PC-3 (cell line): ENCODE measurements around the gene LGI1. TPM values are rescaled to one million over a fixed set of nuclear protein-coding genes. Genes with fewer than 3 reads are reported as not detected.

ENCODE experiments used
- ATAC-seq: fragments of 200-7000 bp; cut with Tn5 transposase; 2 replicates; pipeline ENCODE4 v1.9.1; 2020; ENCODE audit warnings: mild to moderate bottlenecking, moderate library complexity
- BruUV-seq: library from RNA; stranded (reverse); fragments of 400-500 nt; replicated peaks from 2 replicates; lab custom pipeline; 2021; lab: Mats Ljungman, UMichigan
- CTCF ChIA-PET: fragments of 300-600 bp; sonication (Branson Sonifier 250); formaldehyde crosslinking; loops from one replicate; lab custom pipeline; 2022; ENCODE audit warnings: antibody characterized with exemption; lab: Charles Lee
- POLR2A ChIA-PET: fragments of 300-600 bp; sonication (Branson Sonifier 250); formaldehyde crosslinking; loops from one replicate; lab custom pipeline; 2022; ENCODE audit warnings: antibody characterized with exemption; ENCODE audit not compliant: unreplicated experiment; lab: Charles Lee
- DNase-seq: peaks from one replicate; pipeline ENCODE4 v3.0.0-alpha.2; 2015
- H2AFZ ChIP-seq: fragments of 300-600 bp; sonication (generic); 2 replicates; pipeline ENCODE4 v1.6.0; 2016; ENCODE audit warnings: antibody characterized with exemption, low read length
- H3F3A ChIP-seq: fragments of 300-600 bp; sonication (generic); one replicate; pipeline ENCODE4 v1.6.0; 2017; ENCODE audit warnings: antibody characterized with exemption, low read length, control low read depth, mild to moderate bottlenecking; ENCODE audit not compliant: unreplicated experiment
- H3K27ac ChIP-seq: fragments of 300-600 bp; sonication (generic); 2 replicates; pipeline ENCODE4 v1.5.1; 2016; ENCODE audit warnings: mild to moderate bottlenecking, low read length
- H3K27me3 ChIP-seq: fragments of 300-600 bp; sonication (generic); 2 replicates; pipeline ENCODE4 v1.6.1; 2016; ENCODE audit warnings: low read length, mixed read lengths
- H3K36me3 ChIP-seq: fragments of 300-600 bp; sonication (generic); 2 replicates; pipeline ENCODE4 v1.6.1; 2016; ENCODE audit warnings: low read depth, mixed run types, low read length, mixed read lengths
- H3K4me1 ChIP-seq: fragments of 300-600 bp; sonication (generic); 2 replicates; pipeline ENCODE4 v1.5.1; 2016; ENCODE audit warnings: low read length; ENCODE audit not compliant: insufficient read depth
- H3K4me2 ChIP-seq: fragments of 300-600 bp; sonication (generic); 2 replicates; pipeline ENCODE4 v1.6.0; 2016; ENCODE audit warnings: low read length
- H3K4me3 ChIP-seq: fragments of 300-600 bp; sonication (generic); 2 replicates; pipeline ENCODE4 v1.5.1; 2016; ENCODE audit warnings: mild to moderate bottlenecking, low read length, mixed read lengths
- H3K79me2 ChIP-seq: fragments of 300-600 bp; sonication (generic); 2 replicates; pipeline ENCODE4 v1.6.1; 2017; ENCODE audit warnings: low read length, mixed read lengths
- H3K9ac ChIP-seq: fragments of 300-600 bp; sonication (generic); 2 replicates; pipeline ENCODE4 v1.6.0; 2016; ENCODE audit warnings: mild to moderate bottlenecking, low read length
- H3K9me2 ChIP-seq: fragments of 300-600 bp; sonication (generic); replicated peaks from 2 replicates; pipeline ENCODE4 v1.6.1; 2016; ENCODE audit warnings: mixed run types, low read length, mixed read lengths
- H3K9me3 ChIP-seq: fragments of 300-600 bp; sonication (generic); 2 replicates; pipeline ENCODE4 v1.6.1; 2016; ENCODE audit warnings: low read length, mixed read lengths
- H4K20me1 ChIP-seq: fragments of 300-600 bp; sonication (generic); 2 replicates; pipeline ENCODE4 v1.6.1; 2016; ENCODE audit warnings: low read length, mixed read lengths
- CTCF ChIP-seq: fragments of 300-600 bp; sonication (generic); conservative IDR thresholded peaks from 2 replicates; pipeline ENCODE4 v1.5.1; 2017; ENCODE audit warnings: antibody characterized with exemption, low read depth, mild to moderate bottlenecking, low read length
- EZH2 ChIP-seq: fragments of 300-600 bp; sonication (generic); IDR thresholded peaks from one replicate; pipeline ENCODE4 v1.6.1; 2017; ENCODE audit warnings: antibody characterized with exemption, mild to moderate bottlenecking, low read length; ENCODE audit not compliant: unreplicated experiment
- EZH2phosphoT487 ChIP-seq: fragments of 300-600 bp; sonication (generic); IDR thresholded peaks from 2 replicates; pipeline ENCODE4 v1.6.1; 2018; ENCODE audit warnings: mild to moderate bottlenecking, antibody characterized with exemption, low read length, borderline replicate concordance
- intact Hi-C: fragments of 100-400 bp; cut with micrococcal nuclease; formaldehyde crosslinking; loops from 2 replicates; pipeline ENCODE4 v1.9.0; 2023
- total RNA-seq: library from RNA; depleted of rRNA; stranded (reverse); fragments of >200 nt; gene quantifications from 2 replicates; pipeline ENCODE4 v1.2.3, GENCODE V29; 2014

LGI1 gene
- total RNA-seq, 1 experiment from 2014 or later, result not detected

GRCh38 chr10:93754761-93755160, 3.0 kb upstream of the LGI1 start:
- Histone ChIP-seq H3F3A (no peaks in the 10 kb centered on the region), H3K4me3 (no peak overlapping the region), H3K79me2 (no peaks in the 10 kb centered on the region), H3K4me2 (no peak overlapping the region), H3K9me2 (no peaks in the 10 kb centered on the region), H2AFZ (no peak overlapping the region), H3K4me1 (peaks cover 8% of the 10 kb centered on the region), H3K36me3 (no peaks in the 10 kb centered on the region), H3K27me3 (no peaks in the 10 kb centered on the region), H4K20me1 (no peaks in the 10 kb centered on the region), H3K9ac (no peak overlapping the region), H3K27ac (no peak overlapping the region), H3K9me3 (no peaks in the 10 kb centered on the region)
- ATAC-seq, result no peak
- intact Hi-C loops, result no loop called here
- CTCF ChIA-PET, result no interaction called here
- no peak for DNase-seq
- BruUV-seq, result no TSS peak
- TF ChIP-seq CTCF (no peak), EZH2phosphoT487 (no peak), EZH2 (no peak)
- POLR2A ChIA-PET, result no interaction called here

DNA sequence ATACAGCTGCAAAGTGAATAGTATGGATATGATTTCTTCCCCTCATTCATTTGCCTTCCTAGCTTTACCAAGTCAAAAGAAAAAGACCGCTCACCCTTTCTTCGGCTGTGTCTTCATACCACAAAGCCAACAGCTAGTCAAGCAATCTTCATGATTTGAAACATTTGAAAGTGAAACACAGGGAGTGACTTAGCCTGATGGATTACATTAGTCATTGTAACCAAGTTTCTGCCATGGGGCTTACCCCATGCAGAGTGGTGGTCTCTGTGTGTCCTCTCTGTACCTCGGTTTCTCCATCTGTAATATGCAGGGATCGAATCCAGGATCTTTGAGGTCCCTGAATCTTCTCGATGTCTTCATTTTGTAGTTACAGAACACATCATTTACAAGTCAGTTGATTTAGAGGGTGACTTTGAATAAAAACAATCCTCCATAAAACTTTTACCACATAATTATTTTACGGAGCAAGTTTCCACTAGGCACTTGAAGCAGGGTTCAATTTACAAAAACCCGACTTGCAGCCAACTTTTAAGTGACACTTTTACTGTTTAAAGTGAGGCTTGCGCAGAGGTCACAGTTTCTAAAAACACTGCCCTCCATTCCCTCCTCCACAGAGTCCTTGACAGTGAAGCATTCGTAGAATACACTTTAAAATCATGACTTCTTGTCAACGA, 2.2 kb upstream of the LGI1 start:
- H3K36me3 ChIP-seq, result no peaks in the 10 kb centered on the region
- TF ChIP-seq CTCF, result no peak
- TF ChIP-seq EZH2phosphoT487, result no peak
- no peak for TF ChIP-seq EZH2
- H3K9ac ChIP-seq, result no peak overlapping the region
- no peak for ATAC-seq
- no peak overlapping the region for H3K4me2 ChIP-seq
- H3K27me3 ChIP-seq, result no peaks in the 10 kb centered on the region
- no TSS peak for BruUV-seq
- no peaks in the 10 kb centered on the region for H3K79me2 ChIP-seq
- POLR2A ChIA-PET, result interaction anchor here (0.6 kb wide), 1 partner anchor 9 kb away, joined by 12 read pairs; no protein-coding TSS in a partner anchor
- CTCF ChIA-PET, result no interaction called here
- intact Hi-C loops, result no loop called here
- DNase-seq, result no peak
- H3K9me2 ChIP-seq, result no peaks in the 10 kb centered on the region
- H2AFZ ChIP-seq, result no peak overlapping the region
- H3K4me1 ChIP-seq, result peaks cover 8% of the 10 kb centered on the region
- no peak overlapping the region for H3K27ac ChIP-seq
- H3K9me3 ChIP-seq, result no peaks in the 10 kb centered on the region
- H3K4me3 ChIP-seq, result no peak overlapping the region
- no peaks in the 10 kb centered on the region for H4K20me1 ChIP-seq
- no peaks in the 10 kb centered on the region for H3F3A ChIP-seq

- Histone ChIP-seq H3K27me3 (no peaks in the 10 kb centered on the region), H3K4me2 (no peak overlapping the region), H3K9me2 (no peaks in the 10 kb centered on the region), H3K27ac (no peak overlapping the region), H3K79me2 (no peaks in the 10 kb centered on the region), H3K4me3 (no peak overlapping the region), H3F3A (no peaks in the 10 kb centered on the region), H3K4me1 (peaks cover 8% of the 10 kb centered on the region), H3K36me3 (no peaks in the 10 kb centered on the region), H3K9me3 (no peaks in the 10 kb centered on the region), H3K9ac (no peak overlapping the region), H4K20me1 (no peaks in the 10 kb centered on the region), H2AFZ (no peak overlapping the region)
- BruUV-seq, result no TSS peak
- ChIA-PET CTCF (no interaction called here), POLR2A (interaction anchor here (0.6 kb wide), 1 partner anchor 9 kb away, joined by 12 read pairs; no protein-coding TSS in a partner anchor)
- no peak for DNase-seq
- intact Hi-C loops, result no loop called here
- no peak for TF ChIP-seq EZH2
- TF ChIP-seq CTCF, result no peak
- no peak for TF ChIP-seq EZH2phosphoT487
- no peak for ATAC-seq
Measured at GRCh38 chr10:93756118-93756517, 1.6 kb upstream of the LGI1 start.
